Fibroblast of mammary gland (primary cell): Measurements from ENCODE around the gene SPATA13.

ENCODE experiments used
- DNase-seq: peaks from one replicate; pipeline ENCODE4 v3.0.0-alpha.2; 2010; ENCODE audit warnings: low read depth
- H3K4me3 ChIP-seq: 2 replicates; pipeline ENCODE4 v1.5.1; 2011; ENCODE audit warnings: low read depth, mild to moderate bottlenecking, low read length, moderate library complexity; ENCODE audit not compliant: control insufficient read depth
- CTCF ChIP-seq: conservative IDR thresholded peaks from 2 replicates; pipeline ENCODE4 v1.5.1; 2011; ENCODE audit warnings: low read depth, low read length, inconsistent platforms; ENCODE audit not compliant: control insufficient read depth, insufficient read depth

Gene SPATA13

GRCh38 chr13:24173795-24174194, 13.3 kb downstream of the SPATA13 start:
- no peak overlapping the region for H3K4me3 ChIP-seq
- TF ChIP-seq CTCF: no peak
- peak; percentile 34 for DNase-seq

DNA sequence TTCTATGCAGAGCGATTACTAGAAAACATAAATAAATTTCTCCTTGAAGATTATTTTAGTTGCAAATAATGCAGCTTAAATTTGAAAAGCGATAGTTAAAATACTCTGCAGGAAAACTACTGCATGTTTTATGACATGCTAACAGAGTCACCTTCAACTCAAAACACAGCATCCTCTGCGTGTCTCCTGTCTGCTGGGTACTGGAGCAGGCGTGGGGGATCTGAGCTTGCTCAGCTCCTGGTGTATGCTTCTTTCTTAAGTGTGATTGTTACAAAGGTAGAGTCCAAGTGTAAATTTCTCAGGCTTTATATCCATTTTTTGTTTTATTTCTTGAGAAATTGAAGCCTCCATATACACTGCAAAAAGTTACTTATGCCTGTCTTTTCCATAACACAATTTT, 15.3 kb downstream of the SPATA13 start:
- no peak for DNase-seq
- H3K4me3 ChIP-seq: no peak overlapping the region
- TF ChIP-seq CTCF: no peak

GRCh38 chr13:24176351-24177101, 16.0 kb downstream of the SPATA13 start:
- DNase-seq: peak; percentile 16
- no peak overlapping the region for H3K4me3 ChIP-seq
- no peak for TF ChIP-seq CTCF

- no peak for TF ChIP-seq CTCF
- no peak overlapping the region for H3K4me3 ChIP-seq
- DNase-seq: peak; percentile 76
Measured at GRCh38 chr13:24178847-24179485, 18.4 kb downstream of the SPATA13 start.

- no peak for TF ChIP-seq CTCF
- no peak overlapping the region for H3K4me3 ChIP-seq
- DNase-seq: no peak
Measured at GRCh38 chr13:24179486-24179850, 18.9 kb downstream of the SPATA13 start.

GRCh38 chr13:24180750-24181377, 20.3 kb downstream of the SPATA13 start:
- TF ChIP-seq CTCF: no peak
- peak; percentile 47 for DNase-seq
- H3K4me3 ChIP-seq: no peak overlapping the region
